ENCODE measurements around the gene TCP11L2. TPM values are rescaled to one million over a fixed set of nuclear protein-coding genes. Genes with fewer than 3 reads are reported as not detected.
"Not testable (repeated sequence)": the region's sequence is repeated elsewhere in the genome, so short reads cannot be mapped to it uniquely, and the experiment has no call there.

Gene TCP11L2
- polyA plus RNA-seq, 12 donors = 8.1 to 19.2 (median 13.8) TPM; not detected in 1

DNA sequence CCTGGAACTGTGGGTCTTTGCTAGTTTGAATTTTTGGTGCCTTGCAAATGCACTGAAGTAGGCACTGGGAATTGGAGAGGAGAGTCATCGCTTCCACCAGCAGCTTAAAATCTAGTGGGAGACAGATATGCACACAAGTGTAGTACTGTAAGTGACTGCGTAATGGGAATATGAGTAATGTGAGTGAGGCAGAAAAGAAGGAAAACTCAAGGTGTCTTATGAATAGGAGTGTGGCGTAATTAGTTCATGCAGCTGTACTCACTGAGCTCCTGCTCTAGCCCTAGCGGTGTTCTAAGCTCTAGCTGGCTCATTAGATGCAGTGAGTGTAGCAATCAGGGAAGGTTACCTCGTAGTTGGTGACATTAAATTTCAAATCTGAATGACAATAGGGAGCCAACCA is 2.8 kb downstream of the TCP11L2 start:
- DNase-seq = no peak

DNA sequence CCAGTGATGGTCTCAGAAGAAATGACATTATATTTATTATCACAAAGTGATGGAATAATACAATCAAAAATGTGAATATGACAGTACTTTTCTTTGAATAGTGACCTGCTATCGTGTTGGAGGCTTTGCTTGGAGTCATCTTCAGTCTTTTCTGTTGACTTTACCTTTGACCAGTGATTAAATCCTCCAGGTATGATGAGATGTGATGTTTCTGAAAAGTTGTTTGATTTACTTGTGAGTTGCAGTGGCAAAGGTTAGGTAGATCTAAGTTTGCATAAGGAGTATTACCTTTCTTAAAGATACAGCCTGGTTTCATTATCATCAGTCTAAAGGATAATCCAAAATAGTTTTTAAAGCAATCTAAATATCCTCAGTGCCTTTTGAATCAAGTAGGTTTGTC is 4.6 kb downstream of the TCP11L2 start:
- no peak for DNase-seq

DNA sequence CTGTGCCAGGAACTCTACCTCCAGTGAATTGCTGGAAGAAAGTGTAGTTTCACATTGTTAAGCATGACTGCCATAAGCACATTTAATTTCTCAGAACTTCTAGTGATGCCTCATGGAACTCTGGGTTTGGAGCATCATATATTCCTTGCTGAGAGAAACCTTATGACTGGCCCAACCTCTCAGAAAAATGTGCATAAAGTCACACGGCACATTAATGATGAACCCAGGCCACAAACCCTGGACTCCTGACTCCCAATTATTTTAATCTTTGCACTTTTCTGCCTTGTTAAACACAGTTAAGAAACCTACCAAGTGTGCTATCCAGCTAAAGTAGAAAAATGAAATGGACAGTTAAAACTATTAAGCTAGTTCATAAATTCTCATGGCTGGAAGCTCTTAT is 5.6 kb downstream of the TCP11L2 start:
- DNase-seq = no peak

DNA sequence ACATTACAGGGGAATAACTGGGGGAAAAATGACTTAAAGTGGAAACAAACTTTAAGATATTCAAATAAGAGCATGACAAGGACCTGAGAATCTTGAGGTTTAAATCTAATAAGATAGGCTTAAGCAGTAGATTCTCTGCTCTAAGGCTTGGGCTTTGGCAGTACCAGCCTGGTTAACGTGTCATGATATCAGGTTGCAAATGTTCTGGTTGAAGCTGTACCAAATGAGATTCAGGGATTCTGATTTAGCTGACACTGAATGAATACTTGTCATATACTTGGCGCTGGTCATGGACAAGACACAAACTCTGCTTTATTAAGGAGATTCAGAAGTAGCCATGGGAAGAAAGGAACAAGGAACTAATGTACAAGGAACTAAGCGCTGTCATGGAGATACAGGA is 6.1 kb downstream of the TCP11L2 start:
- DNase-seq = no peak

DNA sequence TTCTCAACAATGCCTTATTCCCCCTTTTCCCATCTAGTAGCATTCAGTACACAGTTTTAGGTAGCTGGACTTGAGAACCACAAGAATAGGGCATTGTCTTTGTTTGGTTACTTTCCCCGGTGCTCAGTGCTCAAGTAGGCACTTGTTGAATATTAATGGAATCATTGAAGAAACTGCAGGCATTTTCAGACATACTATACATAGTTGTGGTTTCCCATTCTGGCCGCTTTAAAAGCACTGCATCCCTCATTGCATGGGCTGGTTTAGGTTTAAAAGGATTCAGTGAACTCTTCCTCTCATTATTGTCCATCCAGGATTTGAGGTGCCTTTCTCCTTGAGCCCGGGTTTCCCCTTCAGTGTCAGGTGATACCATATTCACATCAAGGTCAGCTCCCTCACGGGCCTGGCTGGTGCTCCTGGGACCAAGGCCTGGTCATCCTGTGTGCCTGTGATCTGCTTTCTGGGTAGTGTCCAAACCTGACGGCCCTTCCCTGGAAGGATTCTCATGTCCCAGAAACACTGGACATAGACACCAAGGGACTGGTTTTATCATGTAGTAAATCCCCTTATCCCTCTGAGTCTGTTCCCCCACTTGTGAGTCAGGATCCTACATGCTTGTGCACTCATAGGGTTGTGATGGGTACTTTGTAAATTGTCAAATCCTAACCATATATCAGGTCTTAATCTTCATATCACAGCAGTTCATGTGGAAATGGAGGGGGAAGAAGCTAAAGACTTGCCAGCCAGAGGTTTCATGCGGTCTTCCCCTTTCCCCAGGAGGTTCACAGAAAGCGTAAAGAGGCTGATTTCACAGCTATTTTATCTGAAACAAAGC is 7.4 kb downstream of the TCP11L2 start:
- DNase-seq = no peak

DNA sequence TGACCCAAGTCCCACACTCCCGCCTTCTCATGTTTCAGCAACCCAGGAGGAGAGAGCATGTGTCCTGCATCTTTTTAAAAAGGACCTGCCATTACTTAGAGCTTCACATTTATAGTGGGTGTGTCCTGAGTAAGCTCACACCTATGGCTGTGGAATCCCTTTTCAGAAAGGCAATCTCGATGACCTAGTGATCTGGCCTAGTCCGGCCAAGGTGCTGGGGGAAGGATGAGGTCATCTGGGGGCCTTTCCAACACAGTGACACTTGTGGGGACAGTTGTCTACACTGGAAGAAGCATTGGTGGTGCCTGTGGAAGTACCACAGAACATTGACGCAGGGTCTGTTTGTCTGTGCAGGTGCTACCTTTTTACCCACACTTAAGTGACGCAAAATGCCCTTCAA is 8.2 kb downstream of the TCP11L2 start:
- DNase-seq = no peak

DNA sequence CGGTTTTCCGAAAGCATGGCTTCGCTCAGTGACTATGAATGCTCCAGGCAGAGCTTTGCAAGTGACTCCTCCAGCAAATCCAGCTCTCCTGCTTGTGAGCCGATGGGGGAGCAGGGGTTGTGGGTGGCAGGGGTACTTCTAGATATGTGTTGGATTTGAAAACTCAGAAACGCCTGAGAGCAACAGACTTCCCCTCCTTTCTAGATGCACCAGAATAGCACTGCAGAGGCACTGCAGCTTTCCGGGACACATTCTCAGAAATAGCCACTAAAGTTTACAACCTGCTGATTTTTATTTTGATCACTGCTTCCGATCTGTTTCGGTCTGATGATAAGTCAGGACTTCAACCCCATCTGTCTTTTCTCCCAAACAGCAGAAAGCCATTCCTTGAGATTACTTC is 8.6 kb downstream of the TCP11L2 start:
- no peak for DNase-seq

DNA sequence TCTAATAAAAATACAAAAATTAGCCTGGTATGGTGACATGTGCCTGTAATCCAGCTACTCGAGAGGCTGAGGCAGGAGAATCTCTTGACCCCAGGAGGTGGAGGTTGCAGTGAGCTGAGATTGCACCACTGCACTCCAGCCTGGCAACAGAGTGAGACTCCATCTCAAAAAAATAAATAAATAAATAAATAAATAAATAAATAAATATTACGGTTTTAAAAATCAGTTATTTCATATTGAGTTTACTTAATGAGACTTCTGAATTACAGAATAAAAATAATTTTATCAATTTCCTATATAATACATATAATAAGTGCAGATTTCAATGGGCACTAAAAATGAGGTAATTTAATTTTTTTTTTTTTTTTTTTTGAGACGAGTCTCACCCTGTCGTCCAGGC is 10.9 kb downstream of the TCP11L2 start:
- not testable (repeated sequence) for DNase-seq

DNA sequence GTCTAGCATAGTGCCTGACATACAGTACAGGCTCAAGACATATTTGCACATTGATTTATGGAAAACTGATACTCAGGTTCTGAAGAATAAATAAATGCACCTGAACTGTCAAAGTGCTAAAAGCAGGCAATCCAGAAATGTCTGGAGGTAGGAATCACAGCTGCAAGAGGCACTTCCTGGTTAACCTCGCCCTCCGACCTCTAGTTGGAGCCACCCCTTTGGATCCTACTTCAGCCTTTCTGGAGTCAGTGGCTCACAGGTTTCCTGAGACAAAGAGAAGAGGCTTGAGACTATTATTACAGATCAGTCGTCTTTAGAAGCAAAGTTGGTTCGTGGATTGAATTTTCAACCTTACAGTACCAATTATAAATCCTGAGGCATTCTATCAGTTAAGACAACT is 13.0 kb downstream of the TCP11L2 start:
- DNase-seq = no peak

DNA sequence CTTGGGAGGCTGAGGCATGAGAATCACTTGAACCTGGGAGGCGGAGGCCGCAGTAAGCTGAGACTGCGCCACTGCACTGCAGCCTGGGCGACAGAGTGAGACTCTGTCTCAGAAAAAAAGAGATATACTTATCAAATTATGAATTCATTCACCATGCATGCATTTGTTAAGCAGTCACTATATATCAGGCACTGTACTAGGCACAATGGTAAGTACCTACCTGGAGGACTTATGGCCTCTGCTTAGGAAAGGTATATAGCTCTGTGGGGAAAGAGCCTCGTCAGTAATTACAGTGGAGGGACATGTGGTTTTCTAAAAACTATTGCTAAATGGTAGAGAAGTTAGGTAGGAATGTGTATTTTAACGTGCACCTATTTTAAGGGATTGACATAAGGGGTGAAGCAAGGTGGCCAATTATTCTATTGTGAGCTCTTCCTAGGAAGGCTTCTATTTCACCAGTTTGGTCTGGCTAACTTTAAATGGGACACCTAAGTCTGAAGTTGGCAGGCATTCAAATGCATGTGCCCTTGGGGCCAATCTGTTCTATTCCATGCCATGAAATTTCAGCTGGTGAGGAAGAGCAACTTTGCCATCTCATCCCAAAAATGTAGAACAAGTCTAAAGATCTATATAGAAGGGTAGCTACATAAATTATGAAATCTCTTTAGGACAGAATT is 15.0 kb downstream of the TCP11L2 start:
- DNase-seq = no peak

DNA sequence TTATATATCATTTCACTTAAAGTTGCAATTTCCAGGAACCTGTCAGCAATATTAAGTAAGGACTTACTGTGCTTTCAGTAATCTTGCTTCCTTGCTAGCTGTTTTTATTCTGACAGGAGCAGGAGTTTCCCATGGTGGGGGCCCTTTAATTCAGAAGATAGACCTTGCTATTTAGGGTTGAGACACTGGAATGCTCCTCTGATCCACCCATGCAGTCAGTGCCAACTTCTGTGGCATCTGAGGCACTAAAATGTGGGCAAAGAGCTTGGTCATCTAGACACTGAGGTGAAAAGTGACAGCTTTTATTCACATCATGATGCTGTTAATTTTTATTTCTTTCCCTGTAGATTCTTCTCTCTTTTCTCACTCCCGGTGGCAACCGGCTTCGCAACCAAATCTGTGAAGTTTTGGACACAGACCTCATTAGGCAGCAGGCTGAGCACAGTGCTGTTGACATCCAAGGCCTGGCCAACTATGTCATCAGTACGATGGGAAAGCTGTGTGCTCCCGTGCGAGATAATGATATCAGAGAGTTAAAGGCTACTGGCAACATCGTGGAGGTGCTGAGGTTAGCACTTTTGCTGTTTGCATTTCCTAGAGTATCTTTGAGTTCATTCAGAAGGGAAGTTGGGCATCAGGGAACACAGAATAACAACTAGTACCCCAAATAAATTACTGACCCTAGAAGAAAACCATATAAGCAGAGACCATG is 18.8 kb downstream of the TCP11L2 start:
- DNase-seq = no peak

DNA sequence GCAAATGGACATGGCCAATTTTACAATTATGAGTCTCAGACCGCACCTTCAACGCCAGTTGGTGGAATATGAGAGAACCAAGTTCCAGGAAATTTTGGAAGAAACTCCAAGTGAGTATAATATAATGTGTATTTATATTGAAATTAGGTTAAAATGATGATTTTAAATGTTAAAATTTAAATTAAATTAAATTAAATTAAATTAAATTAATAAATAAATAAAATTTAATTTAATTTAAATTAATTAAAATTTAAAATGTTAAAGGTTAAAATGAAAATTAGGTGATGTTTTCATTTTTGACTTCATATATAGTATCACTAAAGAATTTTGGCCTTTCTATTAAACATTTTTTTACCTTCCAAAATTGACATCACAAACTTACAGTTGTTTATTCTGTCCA is 21.0 kb downstream of the TCP11L2 start:
- DNase-seq = no peak

DNA sequence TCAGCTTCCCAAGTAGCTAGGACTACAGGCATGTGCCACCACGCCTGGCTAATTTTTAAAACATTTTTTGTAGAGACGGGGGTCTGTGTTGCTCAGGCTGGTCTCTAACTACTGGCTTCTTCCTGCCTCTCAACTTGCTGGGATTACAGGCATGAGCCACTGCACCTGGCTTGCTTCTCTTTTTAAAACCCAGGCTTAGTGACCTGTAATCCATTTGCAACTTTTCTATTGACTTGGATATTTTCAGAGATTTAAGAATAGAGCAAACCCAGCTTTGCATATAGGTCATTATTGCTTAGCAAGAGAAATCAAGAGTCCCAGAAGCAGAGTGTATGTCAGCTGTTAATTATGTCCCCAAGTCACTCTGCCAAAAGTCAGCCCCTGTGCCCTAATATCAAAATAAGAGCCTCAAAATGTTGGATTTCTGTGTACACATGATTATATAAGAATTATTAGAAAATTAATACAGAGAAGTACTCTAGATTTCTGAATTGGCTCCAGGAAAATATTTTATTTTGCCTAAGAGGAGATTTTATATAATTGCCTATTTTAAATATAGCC is 24.9 kb downstream of the TCP11L2 start:
- no peak for DNase-seq

DNA sequence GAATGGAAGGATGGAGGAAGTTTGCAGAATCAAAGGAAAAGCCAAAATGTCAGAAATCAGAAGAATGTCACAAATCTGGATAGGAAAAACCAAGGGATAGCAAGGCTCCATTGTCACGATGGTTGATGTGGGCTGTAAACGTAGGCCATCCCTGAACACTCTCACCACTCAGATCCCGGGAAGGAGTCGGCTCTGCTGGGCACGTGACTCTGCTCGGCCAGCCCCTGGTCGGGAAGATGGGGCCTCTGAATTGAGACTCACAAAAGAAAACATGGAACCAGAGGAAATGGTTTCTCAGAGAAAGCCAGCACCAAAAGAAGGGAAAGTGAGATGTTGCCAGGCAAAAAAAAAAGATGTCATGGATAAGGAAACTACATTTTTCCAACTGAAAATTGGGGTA is 26.2 kb downstream of the TCP11L2 start:
- no peak for DNase-seq

DNA sequence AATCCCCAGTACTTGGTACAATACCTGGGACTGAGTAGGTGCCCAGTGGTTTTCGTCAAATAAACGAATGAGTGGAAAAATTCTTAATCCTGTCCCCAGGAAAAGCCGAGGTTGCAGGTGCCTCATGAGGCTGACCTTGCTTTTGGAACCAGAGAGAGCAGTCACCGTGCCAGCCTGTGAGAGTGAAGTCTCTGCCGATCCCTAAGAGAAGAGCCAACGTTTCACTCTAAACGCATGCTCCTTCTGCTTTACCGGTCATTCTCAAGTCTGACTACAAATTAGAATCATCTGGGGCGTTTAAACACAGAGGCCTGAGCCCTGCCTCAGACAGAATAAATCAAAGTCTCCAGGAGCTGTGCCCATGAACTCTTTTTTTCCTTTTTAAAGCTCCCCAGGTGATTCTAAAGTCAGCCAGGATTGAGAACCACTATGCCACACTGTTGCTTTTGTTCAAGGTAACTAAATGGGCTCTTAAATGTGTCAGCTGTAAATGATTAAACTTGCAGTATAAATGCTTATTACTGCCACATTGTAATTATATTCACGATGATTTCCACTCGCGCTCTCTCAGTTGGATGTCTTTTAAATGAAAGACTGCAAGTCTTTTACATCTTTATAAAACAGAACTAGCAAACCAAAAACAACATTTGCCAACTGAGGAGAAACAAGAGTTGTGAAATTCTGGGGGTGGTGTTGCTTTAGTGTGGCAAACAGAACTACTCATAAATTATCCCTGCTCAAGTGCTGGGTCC is 26.9 kb downstream of the TCP11L2 start:
- no peak for DNase-seq

DNA sequence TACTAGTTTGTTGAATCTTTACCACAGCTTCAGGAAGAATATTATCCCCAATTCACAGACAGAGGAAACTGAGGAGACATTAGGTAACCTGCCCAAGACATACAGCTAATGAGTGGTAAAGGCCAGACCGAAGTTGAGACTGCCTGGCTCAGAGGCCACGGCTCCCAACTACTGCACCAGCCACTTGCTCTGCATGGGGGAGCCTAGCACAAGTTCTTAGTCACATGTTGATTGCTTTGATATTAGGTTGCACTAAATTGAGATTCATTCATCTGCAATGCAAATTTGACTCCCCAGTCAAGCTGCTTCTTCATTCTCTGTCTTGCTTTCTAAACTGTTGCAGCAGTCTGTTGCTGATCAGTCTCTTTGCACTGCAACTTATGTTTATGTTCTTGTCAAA is 29.1 kb downstream of the TCP11L2 start:
- no peak for DNase-seq

DNA sequence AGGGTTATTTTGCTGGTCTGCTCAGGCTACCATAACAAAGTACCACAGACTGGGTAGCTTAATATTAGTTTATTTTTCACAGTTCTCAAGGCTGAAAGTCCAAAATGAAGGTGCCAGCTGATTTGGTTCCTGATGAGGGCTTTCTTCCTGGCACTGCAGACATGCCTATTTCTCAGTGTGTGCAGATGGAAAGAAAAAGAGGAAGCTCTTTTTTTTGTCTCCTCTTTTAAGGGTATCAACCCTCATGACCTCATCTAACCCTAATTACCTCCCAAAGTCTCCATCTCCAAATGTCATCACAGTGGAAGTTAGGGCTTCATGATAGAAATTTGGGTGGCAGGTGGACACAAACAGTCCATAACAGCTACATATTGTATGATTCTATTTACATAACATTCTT is 30.0 kb downstream of the TCP11L2 start:
- no peak for DNase-seq

DNA sequence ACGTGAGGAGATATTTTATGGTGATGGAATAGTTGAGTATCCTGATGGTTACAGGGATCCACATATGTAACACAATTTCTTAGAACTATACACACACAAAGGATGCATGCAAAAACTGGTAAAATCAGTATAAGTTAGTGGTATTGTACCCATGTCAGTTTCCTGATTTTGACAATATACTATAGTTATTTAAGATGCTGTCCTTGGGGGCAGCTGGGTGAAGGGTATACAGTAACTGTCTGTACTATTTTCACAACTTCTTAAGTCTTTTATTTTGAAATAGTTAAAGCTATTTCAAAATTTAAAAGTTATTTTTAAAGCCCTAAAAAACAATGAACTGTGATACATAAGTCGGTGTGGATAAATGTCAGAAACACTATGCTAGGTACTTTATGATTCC is 30.5 kb downstream of the TCP11L2 start:
- DNase-seq = no peak

DNA sequence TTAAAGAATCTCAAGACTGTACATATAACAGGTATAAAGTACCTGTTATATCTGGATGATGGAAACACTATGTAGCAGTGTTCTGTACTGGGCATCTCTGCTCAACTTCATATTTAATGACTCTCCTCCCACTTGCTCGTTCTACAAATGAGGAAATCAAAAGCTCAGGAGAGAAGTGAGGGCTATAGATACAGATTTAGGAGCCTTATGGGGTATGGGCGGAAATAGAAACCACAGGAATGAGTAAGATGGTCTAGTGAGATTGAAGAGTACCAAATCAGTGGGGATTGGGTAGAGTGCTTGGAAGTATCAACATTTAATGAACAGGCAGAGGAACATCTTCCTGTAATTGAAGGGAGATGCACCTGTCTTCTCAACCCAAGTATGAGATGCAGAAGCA is 31.2 kb downstream of the TCP11L2 start:
- no peak for DNase-seq

DNA sequence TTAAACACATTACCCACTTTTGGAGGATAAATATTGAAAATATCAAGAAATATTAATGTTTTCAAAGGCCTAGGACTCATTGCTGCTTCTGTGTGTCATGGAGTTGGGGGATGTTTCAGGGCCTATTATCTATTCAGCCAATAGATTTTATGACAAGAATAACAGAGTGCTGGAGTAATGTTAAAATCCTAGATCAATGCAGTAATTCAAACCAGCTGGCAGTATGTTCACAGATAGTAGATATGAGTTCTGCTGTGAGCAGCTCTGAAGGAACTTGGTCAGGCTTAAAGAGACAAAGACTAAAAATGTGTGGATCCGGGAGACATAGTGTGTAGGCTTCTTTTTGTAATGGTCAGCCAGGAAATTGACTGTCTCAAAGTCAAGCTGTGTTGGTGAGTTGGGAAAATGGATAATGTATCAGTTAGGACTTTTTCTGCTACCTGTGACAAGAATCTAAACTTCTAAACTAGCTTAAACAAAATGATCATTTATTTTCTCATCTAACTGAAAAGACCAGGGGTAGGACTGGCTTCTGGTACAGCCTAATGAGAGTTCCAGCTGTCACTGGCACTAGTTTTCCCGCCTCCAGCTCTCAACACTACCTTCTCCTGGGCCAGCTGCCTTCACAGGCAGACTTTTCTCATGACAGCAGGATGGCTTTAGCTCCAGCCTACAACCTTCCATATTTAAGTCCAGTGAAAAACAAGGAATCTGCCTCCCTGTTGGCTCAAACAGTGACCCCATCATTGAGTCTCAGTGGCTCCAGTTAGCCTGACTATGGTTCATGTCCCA is 38.7 kb downstream of the TCP11L2 start:
- peak; percentile 21 for DNase-seq

All from muscle of arm (tissue), 12 donors.